WTC11 (cell line): Measurements from ENCODE around the gene SHC3.

Experiments used
- ATF3 ChIP-seq: sonication (generic); formaldehyde crosslinking; conservative IDR thresholded peaks from 2 replicates; pipeline ENCODE4 v1.8.1; 2022; ENCODE audit warnings: mild to moderate bottlenecking, missing genetic modification reagents
- CTCF ChIP-seq: fragments of 200-600 bp; IDR thresholded peaks from 2 replicates; pipeline ENCODE4 v1.8.0; 2022; ENCODE audit warnings: antibody characterized with exemption
- NR3C1 ChIP-seq: sonication (generic); formaldehyde crosslinking; conservative IDR thresholded peaks from 2 replicates; pipeline ENCODE4 v1.8.1; 2023; ENCODE audit warnings: low read depth, mild to moderate bottlenecking, missing genetic modification reagents
- PREB ChIP-seq: sonication (generic); formaldehyde crosslinking; IDR thresholded peaks from 2 replicates; pipeline ENCODE4 v1.8.1; 2022; ENCODE audit warnings: mild to moderate bottlenecking, missing genetic modification reagents, moderate library complexity, borderline replicate concordance
- SP1 ChIP-seq: sonication (generic); formaldehyde crosslinking; conservative IDR thresholded peaks from 2 replicates; pipeline ENCODE4 v1.8.1; 2022; ENCODE audit warnings: missing genetic modification reagents
- USF1 ChIP-seq: sonication (generic); formaldehyde crosslinking; IDR thresholded peaks from 2 replicates; pipeline ENCODE4 v1.8.0; 2022; ENCODE audit warnings: mild to moderate bottlenecking, missing genetic modification reagents

GRCh38 chr9:89029788-89030187 lies 148.8 kb downstream of the SHC3 start:
- TF ChIP-seq SP1 (CRISPR knock-in tag): no peak
- no peak for TF ChIP-seq CTCF
- no peak for TF ChIP-seq ATF3 (CRISPR knock-in tag)
- no peak for TF ChIP-seq USF1 (CRISPR knock-in tag)
- no peak for TF ChIP-seq NR3C1 (CRISPR knock-in tag)
- no peak for TF ChIP-seq PREB (CRISPR knock-in tag)
